HepG2 (cell line): ENCODE data around the gene UCP2. TPM values are rescaled to one million over a fixed set of nuclear protein-coding genes. Genes with fewer than 3 reads are reported as not detected.

Source experiments
- CEBPB ChIP-seq: IDR thresholded peaks from 2 replicates; pipeline ENCODE4 v1.6.1; 2011; ENCODE audit warnings: low read depth, low read length, improper control_type of control experiment, borderline replicate concordance
- HDAC1 ChIP-seq: sonication (generic); formaldehyde crosslinking; IDR thresholded peaks from 2 replicates; pipeline ENCODE4 v1.5.1; 2020; ENCODE audit warnings: mild to moderate bottlenecking, missing genetic modification reagents
- HMG20A ChIP-seq: IDR thresholded peaks from 2 replicates; pipeline ENCODE4 v1.6.1; 2016; ENCODE audit warnings: borderline replicate concordance
- HNF4A ChIP-seq: sonication (generic); formaldehyde crosslinking; IDR thresholded peaks from 2 replicates; pipeline ENCODE4 v1.4.0; 2020; ENCODE audit warnings: missing genetic modification reagents
- HNF4G ChIP-seq, 2 experiments: sonication (generic) in 1 of 2; formaldehyde crosslinking in 1 of 2; IDR thresholded peaks; 2 replicates each; pipeline versions ENCODE4 v1.4.0 to v1.6.1; 2011 to 2020; ENCODE audit warnings: borderline replicate concordance in 2 of 2, low read depth in 2 of 2, mild to moderate bottlenecking in 2 of 2, low read length in 1 of 2, missing genetic modification reagents in 1 of 2, moderate library complexity in 1 of 2
- NFE2L2 ChIP-seq: fragments of 150-350 bp; IDR thresholded peaks from 2 replicates; pipeline ENCODE4 v1.6.1; 2014; ENCODE audit warnings: low read length
- NR2F1 ChIP-seq, 2 experiments: fragments of 450-650 bp in 1 of 2; formaldehyde crosslinking in 1 of 2; IDR thresholded peaks; 2 replicates each; pipeline versions ENCODE4 v1.5.0 to v1.6.1; 2016 to 2020; ENCODE audit warnings: mild to moderate bottlenecking in 1 of 2, missing compliant biosample characterization in 1 of 2, missing genetic modification reagents in 1 of 2, moderate library complexity in 1 of 2
- NR2F6 ChIP-seq, 2 experiments: IDR thresholded peaks; 2 replicates each; pipeline ENCODE4 v1.6.1; 2016; ENCODE audit warnings: antibody characterized with exemption in 1 of 2, mild to moderate bottlenecking in 1 of 2
- PLRG1 ChIP-seq: fragments of 450-650 bp; conservative IDR thresholded peaks from 2 replicates; pipeline ENCODE4 v1.6.1; 2016
- PLSCR1 ChIP-seq: sonication (generic); formaldehyde crosslinking; IDR thresholded peaks from 2 replicates; pipeline ENCODE4 v1.5.0; 2020; ENCODE audit warnings: missing genetic modification reagents, mild to moderate bottlenecking, borderline replicate concordance
- POGK ChIP-seq: sonication (generic); formaldehyde crosslinking; conservative IDR thresholded peaks from 2 replicates; pipeline ENCODE4 v1.8.0; 2022; ENCODE audit warnings: mild to moderate bottlenecking, moderate library complexity, missing genetic modification reagents
- PPARG ChIP-seq: conservative IDR thresholded peaks from 2 replicates; pipeline ENCODE4 v1.6.1; 2016; ENCODE audit warnings: missing biosample characterization, missing genetic modification reagents
- RXRA ChIP-seq: sonication (generic); formaldehyde crosslinking; IDR thresholded peaks from 2 replicates; pipeline ENCODE4 v1.5.1; 2020; ENCODE audit warnings: missing genetic modification reagents
- RXRB ChIP-seq: IDR thresholded peaks from 2 replicates; pipeline ENCODE4 v1.6.1; 2016; ENCODE audit warnings: borderline replicate concordance, missing genetic modification reagents, missing compliant biosample characterization
- SALL2 ChIP-seq: sonication (generic); formaldehyde crosslinking; IDR thresholded peaks from 2 replicates; pipeline ENCODE4 v1.8.1; 2023; ENCODE audit warnings: mild to moderate bottlenecking, missing genetic modification reagents, inconsistent platforms
- SMAD3 ChIP-seq: sonication (generic); formaldehyde crosslinking; IDR thresholded peaks from 2 replicates; pipeline ENCODE4 v1.4.0; 2020; ENCODE audit warnings: missing genetic modification reagents
- SMAD9 ChIP-seq: sonication (generic); formaldehyde crosslinking; IDR thresholded peaks from 2 replicates; pipeline ENCODE4 v1.5.1; 2020; ENCODE audit warnings: mild to moderate bottlenecking, missing genetic modification reagents
- SOX5 ChIP-seq: IDR thresholded peaks from 2 replicates; pipeline ENCODE4 v1.6.1; 2016; ENCODE audit warnings: borderline replicate concordance
- SPEN ChIP-seq: sonication (generic); formaldehyde crosslinking; IDR thresholded peaks from 2 replicates; pipeline ENCODE4 v1.5.1; 2020; ENCODE audit warnings: low read depth, mild to moderate bottlenecking, missing genetic modification reagents
- SRSF9 ChIP-seq: fragments of 200-400 bp; formaldehyde crosslinking; IDR thresholded peaks from 2 replicates; pipeline ENCODE4 v1.6.1; 2018; ENCODE audit warnings: borderline replicate concordance, mild to moderate bottlenecking, low read depth, low read length; ENCODE audit not compliant: insufficient read depth, poor library complexity, severe bottlenecking
- TCF7L2 ChIP-seq: IDR thresholded peaks from 2 replicates; pipeline ENCODE4 v1.6.1; 2011; ENCODE audit warnings: mild to moderate bottlenecking, low read depth, low read length, moderate library complexity
- TFAP4 ChIP-seq: sonication (generic); IDR thresholded peaks from 2 replicates; pipeline ENCODE4 v1.6.1; 2016; ENCODE audit warnings: low read depth, borderline replicate concordance
- YEATS2 ChIP-seq: sonication (generic); formaldehyde crosslinking; IDR thresholded peaks from 2 replicates; pipeline ENCODE4 v1.4.0; 2020; ENCODE audit warnings: missing genetic modification reagents, borderline replicate concordance
- ZNF225 ChIP-seq: sonication (generic); formaldehyde crosslinking; IDR thresholded peaks from 2 replicates; pipeline ENCODE4 v1.4.0; 2020; ENCODE audit warnings: mild to moderate bottlenecking, missing genetic modification reagents
- ZNF30 ChIP-seq: sonication (generic); formaldehyde crosslinking; IDR thresholded peaks from 2 replicates; pipeline ENCODE4 v1.5.0; 2020; ENCODE audit warnings: mild to moderate bottlenecking, missing genetic modification reagents
- ZNF484 ChIP-seq: sonication (generic); formaldehyde crosslinking; IDR thresholded peaks from 2 replicates; pipeline ENCODE4 v1.5.1; 2020; ENCODE audit warnings: mild to moderate bottlenecking, low read depth, missing genetic modification reagents, borderline replicate concordance
- ZNF546 ChIP-seq: sonication (generic); formaldehyde crosslinking; conservative IDR thresholded peaks from 2 replicates; pipeline ENCODE4 v1.8.1; 2023; ENCODE audit warnings: mild to moderate bottlenecking, missing genetic modification reagents
- ZNF616 ChIP-seq: sonication (generic); formaldehyde crosslinking; IDR thresholded peaks from 2 replicates; pipeline ENCODE4 v1.5.0; 2020; ENCODE audit warnings: low read depth, mild to moderate bottlenecking, missing genetic modification reagents
- ZZZ3 ChIP-seq: sonication (generic); formaldehyde crosslinking; IDR thresholded peaks from 2 replicates; pipeline ENCODE4 v1.4.0; 2020; ENCODE audit warnings: missing genetic modification reagents, mild to moderate bottlenecking, borderline replicate concordance
- polyA plus RNA-seq, 8 experiments: library from polyadenylated mRNA; depleted of rRNA in 3 of 8; stranded (reverse) in 7 of 8; unstranded in 1 of 8; fragments of >200 nt; fragmentation: Illumina TruSeq in 4 of 8; extraction: Trizol in 4 of 8; gene quantifications; 2 replicates each; pipeline versions ENCODE4 v1.2.1 to v1.2.3, GENCODE V29; 2011 to 2016; ENCODE audit warnings: low read depth in 4 of 8, missing spikeins in 1 of 8, mixed read lengths in 1 of 8; ENCODE audit not compliant: insufficient read depth in 1 of 8
- total RNA-seq, 5 experiments: library from RNA; depleted of rRNA; stranded (reverse); fragments of >200 nt; fragmentation: Illumina TruSeq; extraction: Trizol; gene quantifications; 2 replicates each; pipeline ENCODE4 v1.2.3, GENCODE V29; 2016; ENCODE audit warnings: low read depth in 1 of 5

UCP2 gene
- total and polyA plus RNA-seq, 2 of the 13 experiments (the other 11 are each of a cell fraction or from before 2014, with no cell fraction given): 2.7 to 3.2 TPM

GRCh38 chr11:74019104-74019738 lies 36.6 kb upstream of the UCP2 start (continued):
- no peak for TF ChIP-seq ZZZ3 (CRISPR knock-in tag)
- TF ChIP-seq SPEN (CRISPR knock-in tag): no peak
- TF ChIP-seq PLRG1: no peak
- peak; percentile 23; the same call in 1 of the 2 replicates for TF ChIP-seq CEBPB
- TF ChIP-seq ZNF484 (CRISPR knock-in tag): no peak
- TF ChIP-seq PLSCR1 (CRISPR knock-in tag): no peak
- TF ChIP-seq TFAP4: no peak; the same call in 1 of the 2 replicates
- peak; percentile 70 for TF ChIP-seq PPARG (CRISPR knock-in tag)
- TF ChIP-seq HNF4A (CRISPR knock-in tag): peak; percentile 64
- peak; percentile 42; the same call in 1 of the 2 replicates for TF ChIP-seq RXRB
- TF ChIP-seq HNF4G (IDR thresholded peaks at IDR 0.05; ENCODE audit: borderline replicate concordance, low read depth, low read length): peak; percentile 29; the same call in 1 of the 2 replicates
- TF ChIP-seq HNF4G (CRISPR knock-in tag; IDR thresholded peaks at IDR 0.05; ENCODE audit: borderline replicate concordance, low read depth): no peak
- no peak for TF ChIP-seq SOX5
- no peak for TF ChIP-seq NFE2L2
- TF ChIP-seq NR2F1 (CRISPR knock-in tag; IDR thresholded peaks at IDR 0.05): peak; percentile 76 to 88; a peak in 3 of 4 replicates
- TF ChIP-seq ZNF546 (CRISPR knock-in tag): no peak
- no peak for TF ChIP-seq ZNF225 (CRISPR knock-in tag)
- TF ChIP-seq SRSF9: no peak
- no peak for TF ChIP-seq ZNF30 (CRISPR knock-in tag)
- no peak for TF ChIP-seq RXRA (CRISPR knock-in tag)
- no peak; the same call in 1 of the 2 replicates for TF ChIP-seq POGK (CRISPR knock-in tag)
- TF ChIP-seq TCF7L2: no peak
- TF ChIP-seq SMAD3 (CRISPR knock-in tag): no peak
- no peak for TF ChIP-seq HMG20A (CRISPR knock-in tag)
- TF ChIP-seq SMAD9 (CRISPR knock-in tag): peak; percentile 48; the same call in 1 of the 2 replicates
- peak; percentile 24; the same call in 1 of the 2 replicates for TF ChIP-seq HDAC1 (CRISPR knock-in tag)
- no peak for TF ChIP-seq YEATS2 (CRISPR knock-in tag)
- peak; percentile 96 for TF ChIP-seq NR2F6 (IDR thresholded peaks at IDR 0.05)
- TF ChIP-seq NR2F6 (CRISPR knock-in tag; IDR thresholded peaks at IDR 0.05): peak; percentile 89
- TF ChIP-seq SALL2 (CRISPR knock-in tag): no peak
- TF ChIP-seq ZNF616: no peak
